Inflammatory macrophage treated with lipopolysaccharide for 1 hour (primary cell): ENCODE measurements around the gene CASKIN1.
A peak's percentile ranks its signal among the peaks of the same experiment; 100 is the strongest.
"Not testable (repeated sequence)": the region's sequence is repeated elsewhere in the genome, so short reads cannot be mapped to it uniquely, and the experiment has no call there.

Experiments
- DNase-seq, 2 donors: peaks; one replicate each; pipeline ENCODE4 v3.0.0-alpha.2; 2020 to 2022

Gene CASKIN1

DNA sequence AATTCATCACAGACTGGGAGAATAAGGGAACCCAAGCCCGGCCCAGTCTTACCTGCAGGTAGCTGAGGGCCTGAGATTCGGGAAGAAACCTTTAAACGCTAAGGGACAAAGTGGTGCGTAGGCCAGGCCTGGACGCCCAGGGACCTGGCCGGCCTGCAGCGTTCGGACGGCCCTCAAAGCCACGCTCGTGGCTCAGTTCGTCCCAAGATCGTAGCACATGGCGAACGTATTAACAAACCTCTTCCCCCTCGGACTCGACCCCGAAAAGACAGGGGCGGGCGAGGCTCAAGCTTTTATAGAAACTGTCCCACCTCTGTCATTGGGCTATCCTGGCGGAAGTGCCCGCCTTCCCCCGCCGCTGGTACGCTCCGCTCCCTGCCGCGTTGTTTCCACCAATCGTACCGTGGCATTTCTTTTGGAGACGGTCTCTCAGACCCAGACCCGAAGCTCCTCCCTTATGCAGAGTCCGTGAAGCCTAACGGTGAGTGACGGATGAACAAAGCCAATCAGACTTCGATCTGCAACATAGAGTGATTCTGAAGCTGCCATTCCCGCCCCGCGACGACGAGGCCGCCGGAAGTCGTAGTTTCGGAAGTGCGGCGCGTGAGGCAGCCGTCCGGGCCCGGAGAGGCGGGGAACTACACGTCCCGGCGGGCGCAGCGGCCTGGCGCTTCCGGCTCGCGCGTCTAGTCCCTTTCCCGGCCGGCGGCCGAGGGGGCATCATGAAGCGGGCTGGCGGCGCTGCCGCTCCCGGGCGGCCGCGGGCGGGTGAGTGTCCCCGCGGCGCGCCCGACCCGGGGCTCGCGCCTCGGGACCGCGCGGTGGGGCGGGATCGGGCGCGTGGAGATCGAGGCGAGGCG, 41.1 kb downstream of the CASKIN1 start, which contains the start of gene TRAF7:
TRAF7 (plus strand) TSS at position 692 of the 860 bp plus-strand sequence. CDS start 8,139 bp downstream, outside the sequence.
- peak; percentile 99 to 100 for DNase-seq

- peak; percentile 0 to 16 for DNase-seq
Observed at GRCh38 chr16:2154533-2155090, 41.8 kb downstream of the CASKIN1 start.

- DNase-seq, result no peak
Observed at GRCh38 chr16:2152695-2153506, 43.5 kb downstream of the CASKIN1 start.

GRCh38 chr16:2151188-2152091, 45.0 kb downstream of the CASKIN1 start:
- DNase-seq, result no peak

- no peak for DNase-seq
Observed at GRCh38 chr16:2150418-2151187, 45.8 kb downstream of the CASKIN1 start.

GRCh38 chr16:2149630-2150417, 46.6 kb downstream of the CASKIN1 start:
- DNase-seq, result no peak

DNA sequence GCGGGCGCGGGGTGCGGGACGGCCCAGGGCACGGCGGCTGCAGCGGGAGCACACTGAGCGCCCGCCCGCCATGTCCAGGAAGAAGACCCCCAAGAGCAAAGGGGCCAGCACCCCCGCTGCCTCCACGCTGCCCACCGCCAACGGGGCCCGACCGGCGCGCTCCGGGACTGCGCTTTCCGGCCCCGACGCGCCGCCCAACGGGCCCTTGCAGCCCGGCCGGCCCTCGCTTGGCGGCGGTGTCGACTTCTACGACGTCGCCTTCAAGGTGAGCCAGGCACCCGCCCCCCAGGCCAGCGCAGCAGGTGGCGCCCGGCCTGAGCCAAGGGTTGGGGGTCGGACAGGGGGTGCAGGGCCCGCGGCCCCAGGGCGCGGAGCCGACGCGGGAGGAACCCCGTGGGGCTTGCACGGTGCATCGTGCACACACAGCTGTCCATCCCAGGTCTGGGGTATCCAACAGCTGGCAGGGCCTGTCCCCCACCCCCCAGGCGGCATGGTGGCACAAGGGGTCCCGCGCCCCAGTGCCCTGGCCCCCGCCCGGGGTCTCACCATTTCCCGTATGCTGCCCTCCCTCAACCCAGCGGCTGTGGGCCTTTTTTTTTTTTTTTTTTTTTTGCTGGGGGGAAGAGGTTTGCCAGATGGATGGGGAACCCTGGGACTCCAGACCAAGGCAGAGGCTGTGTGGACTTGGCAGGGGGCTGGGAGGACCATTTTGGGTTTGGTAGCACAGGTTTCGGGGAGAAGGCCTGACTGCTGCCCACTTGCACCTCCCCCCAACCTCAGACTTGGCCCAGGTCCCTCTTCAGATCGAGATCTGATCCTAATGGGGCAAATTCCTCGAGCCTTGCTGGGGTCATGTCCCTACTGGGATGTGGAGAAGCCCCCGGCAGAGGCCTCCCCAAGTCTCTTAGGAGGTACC, 47.4 kb downstream of the CASKIN1 start:
- no peak for DNase-seq

DNA sequence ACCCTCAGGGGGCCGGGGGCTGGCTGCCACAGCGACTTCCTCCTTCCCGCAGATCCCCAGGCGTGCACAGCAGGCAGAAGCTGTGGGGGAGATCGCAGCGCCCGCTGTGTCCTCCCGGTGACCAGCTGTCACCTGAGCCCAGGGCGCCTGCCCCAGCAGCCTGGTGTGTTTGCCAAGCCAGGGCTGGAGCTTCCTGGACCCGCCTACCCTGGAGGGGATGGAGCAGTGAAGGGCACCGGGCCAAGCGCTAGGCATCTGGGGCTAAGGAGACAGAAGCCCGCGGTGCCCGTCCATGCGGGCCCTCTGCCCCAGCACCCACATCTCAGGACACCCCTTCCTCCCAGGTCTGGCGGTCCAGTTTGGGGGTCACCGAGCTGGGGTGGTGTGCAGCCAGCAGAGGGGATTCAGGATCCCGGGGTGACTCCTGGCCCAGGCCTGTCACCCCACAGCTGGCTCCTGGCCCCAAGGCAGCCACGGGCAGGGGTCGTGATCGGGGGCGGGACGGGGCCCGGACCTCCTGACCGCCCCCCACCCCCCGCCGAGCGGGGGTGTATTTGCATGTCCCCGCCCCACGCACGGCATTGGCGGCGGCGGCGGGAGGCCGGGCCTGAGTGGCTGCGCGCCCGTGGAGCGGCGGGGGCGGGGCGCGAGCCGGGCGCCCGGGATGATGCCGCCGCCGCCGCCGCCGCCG, 48.3 kb downstream of the CASKIN1 start, which contains the start of gene RAB26:
RAB26 (plus strand) TSS at position 645 of the 691 bp plus-strand sequence. CDS start 159 bp downstream, outside the sequence.
- DNase-seq, result peak; percentile 23 to 34

GRCh38 chr16:2147378-2147777, 49.0 kb downstream of the CASKIN1 start:
- DNase-seq, result no peak

GRCh38 chr16:2145843-2146242, 50.6 kb downstream of the CASKIN1 start:
- DNase-seq, result no peak

DNA sequence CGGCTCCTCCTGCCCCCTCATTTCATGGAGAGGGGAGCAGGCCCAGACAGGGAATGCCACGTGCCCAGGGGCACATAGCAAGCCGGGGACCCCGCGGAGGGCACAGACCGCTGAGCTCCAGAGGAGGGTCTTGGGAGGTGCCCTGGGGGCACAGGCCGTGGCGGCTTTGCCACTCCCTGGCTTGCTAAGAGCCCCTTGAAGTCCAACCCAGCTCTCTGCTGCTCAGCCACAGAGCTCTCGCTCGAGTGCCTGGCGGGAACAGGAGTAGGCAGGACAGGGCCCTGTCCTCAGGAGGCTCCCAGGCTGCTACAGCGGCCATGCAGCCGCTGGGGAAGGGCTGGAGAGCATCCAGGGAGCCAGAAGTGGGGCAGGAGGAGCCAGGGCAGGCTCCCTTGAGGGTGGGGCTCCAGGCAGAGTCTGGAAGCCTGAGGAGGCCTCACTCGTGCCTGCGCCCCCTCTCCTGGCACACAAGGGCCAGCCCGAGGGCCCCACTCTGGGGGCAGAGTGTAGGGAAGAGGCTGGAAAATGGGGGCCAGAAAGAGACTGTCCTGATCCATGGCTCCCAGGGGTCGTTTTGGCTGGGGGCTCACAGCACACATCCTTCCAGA, 52.4 kb downstream of the CASKIN1 start:
- DNase-seq, result no peak

GRCh38 chr16:2142942-2143877, 53.2 kb downstream of the CASKIN1 start:
- no peak for DNase-seq

DNA sequence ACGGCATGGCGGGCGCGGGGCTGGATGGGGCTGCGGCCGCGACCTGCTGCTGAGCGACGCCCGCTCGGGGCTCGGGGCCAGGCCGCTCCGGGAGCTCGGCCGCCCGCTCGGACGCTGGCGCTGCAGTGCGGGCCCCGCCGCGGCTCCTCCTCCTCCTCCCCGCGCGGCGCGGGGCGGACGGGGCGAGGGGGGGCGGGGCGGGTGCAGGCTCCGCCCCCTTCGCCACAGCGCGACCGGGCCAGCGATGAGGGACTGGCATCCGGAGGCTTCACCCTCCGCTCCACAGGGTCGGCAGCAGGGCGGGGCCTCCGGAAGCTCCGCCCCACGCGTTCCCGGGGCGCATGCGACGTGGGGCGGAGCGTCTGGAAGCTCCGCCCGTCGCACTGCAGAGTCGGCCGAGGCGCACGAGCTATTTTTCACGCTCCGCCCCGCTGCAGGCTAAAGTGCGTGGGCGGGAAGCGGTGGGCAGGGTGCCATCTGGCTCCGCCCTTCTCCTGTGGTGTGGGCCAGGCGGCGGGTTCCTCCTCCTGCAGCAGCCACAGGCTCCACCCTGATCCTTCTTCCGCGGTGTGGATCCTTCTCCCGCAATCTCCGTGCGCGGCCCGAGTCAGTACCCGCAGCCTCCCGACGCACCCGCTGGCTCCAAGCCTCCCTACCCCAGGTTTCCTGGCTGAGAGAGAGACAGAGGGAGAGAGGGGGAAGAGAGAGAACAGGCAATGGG, 60.5 kb downstream of the CASKIN1 start, which contains the start of gene PKD1:
PKD1 (minus strand) TSS at position 129 of the 721 bp plus-strand sequence. CDS start 209 bp downstream, outside the sequence.
- peak; percentile 85 to 90 for DNase-seq

GRCh38 chr16:2135071-2135470, 61.3 kb downstream of the CASKIN1 start:
- not testable (repeated sequence) for DNase-seq

DNA sequence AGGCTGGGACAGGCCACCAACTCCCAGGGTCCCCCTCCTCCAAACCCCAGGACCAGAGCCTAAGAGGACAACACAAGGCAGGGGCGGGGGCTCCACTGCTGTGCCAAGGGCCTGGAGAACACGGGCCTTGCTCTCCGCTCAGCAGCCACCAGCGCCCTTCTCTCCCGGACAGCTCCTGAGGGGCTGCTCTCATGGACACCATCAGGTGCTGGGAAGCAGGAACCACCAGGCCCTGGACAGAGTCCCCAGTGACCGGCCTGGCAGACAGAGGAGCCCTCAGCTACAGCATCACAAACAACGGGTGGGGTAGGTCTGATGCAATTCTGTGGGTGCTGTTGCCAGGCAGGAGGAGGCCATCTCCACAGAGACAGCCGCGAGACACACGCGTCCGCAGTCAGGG, 62.6 kb downstream of the CASKIN1 start:
- DNase-seq, result not testable (repeated sequence)

GRCh38 chr16:2129890-2130447, 66.4 kb downstream of the CASKIN1 start:
- DNase-seq, result not testable (repeated sequence)
